COLO668 (cell line): ENCODE data around the gene BOLL.
"Not testable (repeated sequence)": the region's sequence is repeated elsewhere in the genome, so short reads cannot be mapped to it uniquely, and the experiment has no call there.

Source experiments
- DNase-seq: peaks from one replicate; lab custom pipeline; 2025; ENCODE audit not compliant: unreplicated experiment; lab: John Stamatoyannopoulos, UW

The BOLL gene

GRCh38 chr2:197784956-197785941 is at the start of gene BOLL:
Gene BOLL (minus strand): TSS chr2:197785319. CDS start chr2:197781850, 3,469 bp downstream.
- DNase-seq: no peak

GRCh38 chr2:197834771-197835170 is 49.7 kb upstream of the BOLL start:
- not testable (repeated sequence) for DNase-seq

- no peak for DNase-seq
Measured at GRCh38 chr2:197828464-197829135, 43.5 kb upstream of the BOLL start.

- DNase-seq: no peak
Measured at GRCh38 chr2:197827618-197828017, 42.5 kb upstream of the BOLL start.

GRCh38 chr2:197822333-197822732 is 37.2 kb upstream of the BOLL start:
- no peak for DNase-seq

- DNase-seq: no peak
Measured at GRCh38 chr2:197821550-197822289, 36.6 kb upstream of the BOLL start.

- DNase-seq: no peak
Measured at GRCh38 chr2:197814526-197814925, 29.4 kb upstream of the BOLL start.

GRCh38 chr2:197813093-197813787 is 28.1 kb upstream of the BOLL start:
- no peak for DNase-seq

GRCh38 chr2:197810491-197810890 is 25.4 kb upstream of the BOLL start:
- no peak for DNase-seq

- no peak for DNase-seq
Measured at GRCh38 chr2:197810016-197810415, 24.9 kb upstream of the BOLL start.

- no peak for DNase-seq
Measured at GRCh38 chr2:197809064-197809463, 23.9 kb upstream of the BOLL start.

- DNase-seq: no peak
Measured at GRCh38 chr2:197805715-197806633, 20.9 kb upstream of the BOLL start.

- DNase-seq: peak; percentile 61
Measured at GRCh38 chr2:197804758-197805714, 19.9 kb upstream of the BOLL start.

GRCh38 chr2:197804049-197804757 is 19.1 kb upstream of the BOLL start, which contains the start of gene PLCL1:
Gene PLCL1 (plus strand): TSS chr2:197804593.
- peak; percentile 93 for DNase-seq

- peak; percentile 19 for DNase-seq
Measured at GRCh38 chr2:197803033-197803444, 17.9 kb upstream of the BOLL start.

GRCh38 chr2:197801033-197801432 is 15.9 kb upstream of the BOLL start:
- DNase-seq: no peak

GRCh38 chr2:197800091-197800490 is 15.0 kb upstream of the BOLL start:
- no peak for DNase-seq

- DNase-seq: no peak
Measured at GRCh38 chr2:197799068-197799467, 13.9 kb upstream of the BOLL start.
